B cell (primary cell): ENCODE results near the gene RNASE4. TPM values are rescaled to one million over a fixed set of nuclear protein-coding genes. Genes with fewer than 3 reads are reported as not detected.

Experiments
- ATAC-seq: fragments of 200-7000 bp; cut with Tn5 transposase; one replicate; pipeline ENCODE4 v1.10.0; 2021; ENCODE audit warnings: low read depth, mild to moderate bottlenecking, moderate number of reproducible peaks, moderate library complexity
- CTCF ChIA-PET: fragments of 350-600 bp; sonication (Branson Sonifier 250); formaldehyde crosslinking; loops from one replicate; lab custom pipeline; 2021; ENCODE audit warnings: antibody characterized with exemption, inconsistent platforms; lab: Charles Lee
- POLR2A ChIA-PET: fragments of 350-600 bp; sonication (Branson Sonifier 250); formaldehyde crosslinking; loops from one replicate; lab custom pipeline; 2021; ENCODE audit warnings: antibody characterized with exemption; lab: Charles Lee
- DNase-seq: peaks from one replicate; pipeline ENCODE4 v3.0.0; 2013
- H2AFZ ChIP-seq: 2 replicates; pipeline ENCODE4 v1.6.1; 2012; ENCODE audit warnings: mild to moderate bottlenecking, low read depth, low read length; ENCODE audit not compliant: insufficient read depth, poor library complexity, severe bottlenecking
- H3K27ac ChIP-seq, 2 donors: 1 replicate in 1 of 2; 2 replicates in 1 of 2; pipeline ENCODE4 v1.5.1; 2012 to 2013; ENCODE audit warnings: low read length in 2 of 2, mild to moderate bottlenecking in 2 of 2, moderate library complexity in 1 of 2
- H3K27me3 ChIP-seq, 4 experiments: fragments of 200-600 bp in 1 of 4; sonication (generic) in 1 of 4; replicated peaks in 1 of 4; 1 replicate in 2 of 4; 2 replicates in 2 of 4; pipeline versions ENCODE4 v1.6.1 to v1.7.0; 2013 to 2016; ENCODE audit warnings: low read length in 3 of 4, mild to moderate bottlenecking in 2 of 4, mixed read lengths in 1 of 4, moderate library complexity in 1 of 4; ENCODE audit not compliant: insufficient read depth in 4 of 4, control insufficient read depth in 3 of 4; ENCODE audit errors: control extremely low read depth in 1 of 4
- H3K36me3 ChIP-seq, 2 experiments: replicated peaks in 1 of 2; 1 replicate in 1 of 2; 2 replicates in 1 of 2; pipeline versions ENCODE4 v1.6.1 to v1.7.1; 2013; ENCODE audit warnings: low read length in 1 of 2; ENCODE audit not compliant: insufficient read depth in 2 of 2, control insufficient read depth in 1 of 2; ENCODE audit errors: control extremely low read depth in 1 of 2, extremely low read depth in 1 of 2
- H3K4me1 ChIP-seq, 2 donors: fragments of 200-600 bp in 1 of 2; sonication (generic) in 1 of 2; 1 replicate in 1 of 2; 2 replicates in 1 of 2; pipeline versions ENCODE4 v1.5.1 to v1.6.1; 2013 to 2017; ENCODE audit warnings: low read length in 2 of 2; ENCODE audit not compliant: control insufficient read depth in 2 of 2, insufficient read depth in 2 of 2
- H3K4me2 ChIP-seq: replicated peaks from 2 replicates; pipeline ENCODE3; 2012; ENCODE audit warnings: mild to moderate bottlenecking, low read depth, low read length; ENCODE audit not compliant: poor library complexity, severe bottlenecking
- H3K4me3 ChIP-seq, 5 experiments: fragments of 200-600 bp in 1 of 5; sonication (generic) in 1 of 5; 1 replicate in 3 of 5; 2 replicates in 2 of 5; pipeline versions ENCODE4 v1.5.1 to v1.7.0; 2011 to 2016; ENCODE audit warnings: low read length in 4 of 5, mild to moderate bottlenecking in 4 of 5, low read depth in 2 of 5, control low read depth in 1 of 5, moderate library complexity in 1 of 5; ENCODE audit not compliant: insufficient read depth in 1 of 5; ENCODE audit errors: control extremely low read depth in 1 of 5, extremely low read depth in 1 of 5
- H3K79me2 ChIP-seq: fragments of 200-600 bp; sonication (generic); one replicate; pipeline ENCODE4 v1.6.0; 2016; ENCODE audit warnings: low read length; ENCODE audit not compliant: control insufficient read depth, insufficient read depth
- H3K9ac ChIP-seq: fragments of 200-600 bp; sonication (generic); 2 replicates; pipeline ENCODE4 v1.6.1; 2017; ENCODE audit warnings: mild to moderate bottlenecking, low read length, moderate library complexity
- H3K9me3 ChIP-seq, 3 donors: one replicate each; pipeline versions ENCODE4 v1.6.1 to v1.7.1; 2013; ENCODE audit warnings: low read length in 2 of 3; ENCODE audit not compliant: control insufficient read depth in 2 of 3, insufficient read depth in 1 of 3; ENCODE audit errors: control extremely low read depth in 1 of 3
- H4K20me1 ChIP-seq: 2 replicates; pipeline ENCODE4 v1.6.0; 2012; ENCODE audit warnings: mild to moderate bottlenecking, low read length; ENCODE audit not compliant: insufficient read depth, control insufficient read depth, poor library complexity, severe bottlenecking
- H3K27ac Mint-ChIP-seq: one replicate; pipeline ENCODE4 v1.8.0; 2021; ENCODE audit warnings: mixed read lengths
- H3K27me3 Mint-ChIP-seq: one replicate; pipeline ENCODE4 v1.8.0; 2021; ENCODE audit warnings: mixed read lengths
- H3K4me1 Mint-ChIP-seq: one replicate; pipeline ENCODE4 v1.8.0; 2021; ENCODE audit warnings: mixed read lengths
- H3K4me3 Mint-ChIP-seq: one replicate; pipeline ENCODE4 v1.8.0; 2021; ENCODE audit warnings: mixed read lengths
- H3K9me3 Mint-ChIP-seq: one replicate; pipeline ENCODE4 v1.8.0; 2022; ENCODE audit warnings: mixed read lengths; ENCODE audit not compliant: insufficient read depth
- EZH2 ChIP-seq: IDR thresholded peaks from 2 replicates; pipeline ENCODE4 v1.6.1; 2012; ENCODE audit warnings: borderline replicate concordance, low read depth, mild to moderate bottlenecking, moderate library complexity, low read length; ENCODE audit not compliant: insufficient read depth, poor library complexity, severe bottlenecking
- WGBS: methylation state at CpG from one replicate; pipeline ENCODE4 v1.1.5; 2013; ENCODE audit warnings: missing lambda C conversion rate; ENCODE audit not compliant: insufficient coverage; 5-methylcytosine and 5-hydroxymethylcytosine counted together
- intact Hi-C: fragments of 100-400 bp; cut with micrococcal nuclease; formaldehyde crosslinking; loops from one replicate; pipeline ENCODE4 v1.10.0; 2022
- polyA plus RNA-seq: library from polyadenylated mRNA; depleted of rRNA; stranded (reverse); fragments of >200 nt; gene quantifications from 2 replicates; pipeline ENCODE4 v1.2.3, GENCODE V29; 2012
- total RNA-seq, 2 donors: library from RNA; stranded (reverse); fragments of 120-200 nt in 1 of 2; gene quantifications; 1 replicate in 1 of 2; 2 replicates in 1 of 2; pipeline versions ENCODE4 v1.2.3 to v1.2.4, GENCODE V29; 2013 to 2022
- TF ChIP-seq, protein P1 (sequence below): fragments of 200-600 bp; IDR thresholded peaks from one replicate; pipeline ENCODE4 v1.8.0; 2022; ENCODE audit warnings: antibody characterized with exemption, mild to moderate bottlenecking

RNASE4 gene
- total and polyA plus RNA-seq, 2 donors (not counting 1 experiment from before 2014, with no cell fraction given): 1.8 TPM

DNA sequence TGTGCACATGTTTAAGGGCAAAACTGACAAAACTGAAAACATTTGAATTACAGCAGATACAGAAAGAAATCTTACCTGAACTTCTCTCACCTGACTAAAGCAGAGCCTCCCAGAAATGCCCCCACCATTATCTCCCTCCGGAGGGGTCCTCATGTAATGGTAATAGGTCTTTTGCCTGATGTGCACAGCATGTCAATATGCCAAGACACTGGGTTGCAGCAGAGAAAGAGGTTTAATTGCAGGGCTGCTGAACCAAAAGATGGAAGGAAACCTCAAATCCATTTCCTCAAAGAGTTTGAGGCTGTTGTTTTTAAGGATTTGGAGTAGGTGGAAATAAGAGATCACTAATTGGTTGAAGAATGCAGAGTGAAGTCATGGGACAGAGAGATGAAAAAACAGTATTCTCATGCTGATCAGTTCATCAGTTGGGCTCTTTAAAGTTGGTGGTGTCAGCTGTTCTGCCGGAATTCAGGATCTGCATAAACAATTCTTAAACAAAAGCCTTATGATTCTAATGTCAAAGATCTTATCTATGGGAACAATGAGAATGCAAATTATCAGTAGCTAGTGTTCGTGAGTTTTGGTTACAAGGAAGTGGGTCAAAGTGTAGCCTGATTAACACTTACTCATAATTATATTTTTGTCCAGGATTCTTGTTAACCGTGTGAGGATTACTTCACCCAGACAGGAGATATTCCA lies 22.4 kb downstream of the RNASE4 start:
- H3K9me3 Mint-ChIP-seq: no peaks in the 10 kb centered on the region
- ATAC-seq (no peak), DNase-seq (no peak)
- TF ChIP-seq, protein P1, sequence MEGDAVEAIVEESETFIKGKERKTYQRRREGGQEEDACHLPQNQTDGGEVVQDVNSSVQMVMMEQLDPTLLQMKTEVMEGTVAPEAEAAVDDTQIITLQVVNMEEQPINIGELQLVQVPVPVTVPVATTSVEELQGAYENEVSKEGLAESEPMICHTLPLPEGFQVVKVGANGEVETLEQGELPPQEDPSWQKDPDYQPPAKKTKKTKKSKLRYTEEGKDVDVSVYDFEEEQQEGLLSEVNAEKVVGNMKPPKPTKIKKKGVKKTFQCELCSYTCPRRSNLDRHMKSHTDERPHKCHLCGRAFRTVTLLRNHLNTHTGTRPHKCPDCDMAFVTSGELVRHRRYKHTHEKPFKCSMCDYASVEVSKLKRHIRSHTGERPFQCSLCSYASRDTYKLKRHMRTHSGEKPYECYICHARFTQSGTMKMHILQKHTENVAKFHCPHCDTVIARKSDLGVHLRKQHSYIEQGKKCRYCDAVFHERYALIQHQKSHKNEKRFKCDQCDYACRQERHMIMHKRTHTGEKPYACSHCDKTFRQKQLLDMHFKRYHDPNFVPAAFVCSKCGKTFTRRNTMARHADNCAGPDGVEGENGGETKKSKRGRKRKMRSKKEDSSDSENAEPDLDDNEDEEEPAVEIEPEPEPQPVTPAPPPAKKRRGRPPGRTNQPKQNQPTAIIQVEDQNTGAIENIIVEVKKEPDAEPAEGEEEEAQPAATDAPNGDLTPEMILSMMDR: no peak
- TF ChIP-seq EZH2: no peak
- WGBS: no CpG with 5 or more reads among the region's 4 CpGs
- intact Hi-C loops: loop anchor here (5.0 kb wide), 1 partner anchor 35 kb away; no protein-coding TSS in a partner anchor
- no peaks in the 10 kb centered on the region for H3K4me1 ChIP-seq
- no peaks in the 10 kb centered on the region for H3K79me2 ChIP-seq
- H3K4me2 ChIP-seq: no peak overlapping the region
- H3K27me3 Mint-ChIP-seq: no peaks in the 10 kb centered on the region
- H3K4me3 ChIP-seq: no peak overlapping the region
- H3K36me3 ChIP-seq: no peaks in the 10 kb centered on the region
- no peaks in the 10 kb centered on the region for H3K27me3 ChIP-seq
- no peak overlapping the region for H3K27ac Mint-ChIP-seq
- H3K27ac ChIP-seq: no peak overlapping the region
- H4K20me1 ChIP-seq: no peaks in the 10 kb centered on the region
- no peak overlapping the region for H3K4me3 Mint-ChIP-seq
- POLR2A ChIA-PET: no interaction called here
- H3K4me1 Mint-ChIP-seq: peaks cover 3% of the 10 kb centered on the region
- H3K9me3 ChIP-seq: peaks cover 0 to 3% (median 3%) of the 10 kb centered on the region in 3 donors
- CTCF ChIA-PET: interaction anchor here (0.8 to 2.7 kb wide), 3 partner anchors 16 to 149 kb away, joined by 3 to 9 read pairs (median 8); no protein-coding TSS in a partner anchor
- H3K9ac ChIP-seq: no peak overlapping the region
- H2AFZ ChIP-seq: no peak overlapping the region

DNA sequence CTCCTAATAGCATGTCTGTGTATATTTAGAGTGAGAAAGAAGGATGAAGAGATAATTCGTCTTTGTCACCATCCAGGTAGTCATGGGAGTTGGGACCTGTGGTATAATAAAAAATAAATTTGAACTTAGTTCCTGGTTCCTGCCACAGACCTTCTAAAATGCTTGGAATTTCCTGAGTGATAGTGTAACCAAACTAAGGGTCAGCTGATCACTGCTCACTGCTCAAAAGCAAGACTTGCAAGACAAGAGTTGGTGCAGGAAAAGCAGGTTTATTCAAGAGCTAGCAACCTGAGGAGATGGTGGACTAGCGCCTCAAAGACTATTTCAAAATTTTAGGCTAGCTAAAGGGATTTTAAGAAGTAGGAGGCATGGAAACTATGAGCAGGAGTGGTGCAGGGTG lies 23.3 kb downstream of the RNASE4 start:
- H3K9me3 ChIP-seq: peaks cover 0 to 3% (median 3%) of the 10 kb centered on the region in 3 donors
- H3K27me3 Mint-ChIP-seq: no peaks in the 10 kb centered on the region
- TF ChIP-seq, protein P1: no peak
- no peak for TF ChIP-seq EZH2
- no peaks in the 10 kb centered on the region for H3K36me3 ChIP-seq
- H3K79me2 ChIP-seq: no peaks in the 10 kb centered on the region
- no peaks in the 10 kb centered on the region for H3K9me3 Mint-ChIP-seq
- no peaks in the 10 kb centered on the region for H3K27me3 ChIP-seq
- ChIA-PET POLR2A (no interaction called here), CTCF (interaction anchor here (0.8 to 2.7 kb wide), 6 partner anchors 9 to 150 kb away, joined by 3 to 9 read pairs (median 4); no protein-coding TSS in a partner anchor)
- H3K4me2 ChIP-seq: no peak overlapping the region
- no peak overlapping the region for H3K4me3 Mint-ChIP-seq
- H3K4me3 ChIP-seq: no peak overlapping the region
- H3K9ac ChIP-seq: no peak overlapping the region
- no peak overlapping the region for H2AFZ ChIP-seq
- WGBS: no CpG with 5 or more reads among the region's 2 CpGs
- no peak overlapping the region for H3K27ac ChIP-seq
- H3K4me1 ChIP-seq: no peaks in the 10 kb centered on the region
- H3K4me1 Mint-ChIP-seq: peaks cover 3% of the 10 kb centered on the region
- DNase-seq: no peak
- no peak overlapping the region for H3K27ac Mint-ChIP-seq
- intact Hi-C loops: loop anchor here (5.0 kb wide), 1 partner anchor 35 kb away; no protein-coding TSS in a partner anchor
- no peak for ATAC-seq
- no peaks in the 10 kb centered on the region for H4K20me1 ChIP-seq
